WTC11 (cell line): ENCODE data around the gene RBMS1. TPM values are rescaled to one million over a fixed set of nuclear protein-coding genes. Genes with fewer than 3 reads are reported as not detected.
"Not testable (repeated sequence)": the region's sequence is repeated elsewhere in the genome, so short reads cannot be mapped to it uniquely, and the experiment has no call there.

ENCODE experiments used
- ATAC-seq: fragments of 200-7000 bp; cut with Tn5 transposase; 2 replicates; pipeline ENCODE4 v1.10.0; 2021; ENCODE audit warnings: mild to moderate bottlenecking, moderate library complexity
- CTCF ChIA-PET: fragments of 300-600 bp; sonication (Branson Sonifier 250); formaldehyde crosslinking; loops from one replicate; lab custom pipeline; 2021; ENCODE audit warnings: antibody characterized with exemption; lab: Charles Lee
- POLR2A ChIA-PET: fragments of 350-600 bp; sonication (Branson Sonifier 250); formaldehyde crosslinking; loops from one replicate; lab custom pipeline; 2021; ENCODE audit warnings: antibody characterized with exemption; lab: Charles Lee
- DNase-seq: peaks from one replicate; pipeline ENCODE4 v3.0.0; 2021; ENCODE audit warnings: low spot score
- H3K27ac Mint-ChIP-seq: 2 replicates; pipeline ENCODE4 v1.8.0; 2021; ENCODE audit warnings: mixed read lengths
- H3K27me3 Mint-ChIP-seq: 2 replicates; pipeline ENCODE4 v1.8.0; 2021; ENCODE audit warnings: low read depth, mild to moderate bottlenecking, moderate library complexity, mixed read lengths
- H3K36me3 Mint-ChIP-seq: 2 replicates; pipeline ENCODE4 v1.8.0; 2021; ENCODE audit warnings: mixed read lengths
- H3K4me1 Mint-ChIP-seq: 2 replicates; pipeline ENCODE4 v1.8.0; 2022; ENCODE audit warnings: mixed read lengths
- H3K4me3 Mint-ChIP-seq: 2 replicates; pipeline ENCODE4 v1.8.0; 2021; ENCODE audit warnings: mild to moderate bottlenecking, moderate library complexity, mixed read lengths
- H3K9me3 Mint-ChIP-seq: 2 replicates; pipeline ENCODE4 v1.8.0; 2021; ENCODE audit warnings: mixed read lengths
- CDX4 ChIP-seq: fragments of 250-450 bp; sonication (Bioruptor Pico); IDR thresholded peaks from 2 replicates; pipeline ENCODE4 v1.9.0; 2021; ENCODE audit warnings: moderate library complexity, mild to moderate bottlenecking, inconsistent platforms, borderline replicate concordance
- CREB1 ChIP-seq: sonication (generic); formaldehyde crosslinking; IDR thresholded peaks from 2 replicates; pipeline ENCODE4 v1.8.0; 2023; ENCODE audit warnings: mild to moderate bottlenecking, missing genetic modification reagents
- EMX1 ChIP-seq: fragments of 250-450 bp; sonication (Bioruptor Pico); IDR thresholded peaks from 2 replicates; pipeline ENCODE4 v1.8.0; 2021; ENCODE audit warnings: mild to moderate bottlenecking
- IRF1 ChIP-seq: sonication (generic); formaldehyde crosslinking; IDR thresholded peaks from 2 replicates; pipeline ENCODE4 v1.8.0; 2023; ENCODE audit warnings: missing genetic modification reagents
- MXD4 ChIP-seq: fragments of 250-450 bp; sonication (Bioruptor Pico); IDR thresholded peaks from 2 replicates; pipeline ENCODE4 v1.8.0; 2021; ENCODE audit warnings: mild to moderate bottlenecking, moderate library complexity, borderline replicate concordance
- NFE2L1 ChIP-seq: sonication (generic); formaldehyde crosslinking; IDR thresholded peaks from 2 replicates; pipeline ENCODE4 v1.8.1; 2023; ENCODE audit warnings: missing genetic modification reagents
- NR1H2 ChIP-seq: sonication (generic); formaldehyde crosslinking; IDR thresholded peaks from 2 replicates; pipeline ENCODE4 v1.9.0; 2021; ENCODE audit warnings: mild to moderate bottlenecking, moderate library complexity, missing genetic modification reagents
- TEAD1 ChIP-seq: sonication (generic); formaldehyde crosslinking; IDR thresholded peaks from 2 replicates; pipeline ENCODE4 v1.8.0; 2022; ENCODE audit warnings: mild to moderate bottlenecking, missing genetic modification reagents
- ZBTB43 ChIP-seq: sonication (generic); formaldehyde crosslinking; IDR thresholded peaks from 2 replicates; pipeline ENCODE4 v1.8.1; 2023; ENCODE audit warnings: mild to moderate bottlenecking, missing genetic modification reagents
- ZNF121 ChIP-seq: sonication (generic); formaldehyde crosslinking; IDR thresholded peaks from 2 replicates; pipeline ENCODE4 v1.8.0; 2023; ENCODE audit warnings: missing genetic modification reagents
- ZNF219 ChIP-seq: sonication (generic); formaldehyde crosslinking; IDR thresholded peaks from 2 replicates; pipeline ENCODE4 v1.8.0; 2023; ENCODE audit warnings: missing genetic modification reagents, mild to moderate bottlenecking, borderline replicate concordance
- ZNF396 ChIP-seq: fragments of 250-450 bp; sonication (Bioruptor Pico); IDR thresholded peaks from 2 replicates; pipeline ENCODE4 v1.8.0; 2021; ENCODE audit warnings: mild to moderate bottlenecking, moderate library complexity, borderline replicate concordance
- total RNA-seq: library from RNA; stranded (reverse); gene quantifications from 3 replicates; pipeline ENCODE4 v1.2.3, GENCODE V29; 2021

The RBMS1 gene
- total RNA-seq, 1 experiment from 2014 or later, result 56.3 TPM

DNA sequence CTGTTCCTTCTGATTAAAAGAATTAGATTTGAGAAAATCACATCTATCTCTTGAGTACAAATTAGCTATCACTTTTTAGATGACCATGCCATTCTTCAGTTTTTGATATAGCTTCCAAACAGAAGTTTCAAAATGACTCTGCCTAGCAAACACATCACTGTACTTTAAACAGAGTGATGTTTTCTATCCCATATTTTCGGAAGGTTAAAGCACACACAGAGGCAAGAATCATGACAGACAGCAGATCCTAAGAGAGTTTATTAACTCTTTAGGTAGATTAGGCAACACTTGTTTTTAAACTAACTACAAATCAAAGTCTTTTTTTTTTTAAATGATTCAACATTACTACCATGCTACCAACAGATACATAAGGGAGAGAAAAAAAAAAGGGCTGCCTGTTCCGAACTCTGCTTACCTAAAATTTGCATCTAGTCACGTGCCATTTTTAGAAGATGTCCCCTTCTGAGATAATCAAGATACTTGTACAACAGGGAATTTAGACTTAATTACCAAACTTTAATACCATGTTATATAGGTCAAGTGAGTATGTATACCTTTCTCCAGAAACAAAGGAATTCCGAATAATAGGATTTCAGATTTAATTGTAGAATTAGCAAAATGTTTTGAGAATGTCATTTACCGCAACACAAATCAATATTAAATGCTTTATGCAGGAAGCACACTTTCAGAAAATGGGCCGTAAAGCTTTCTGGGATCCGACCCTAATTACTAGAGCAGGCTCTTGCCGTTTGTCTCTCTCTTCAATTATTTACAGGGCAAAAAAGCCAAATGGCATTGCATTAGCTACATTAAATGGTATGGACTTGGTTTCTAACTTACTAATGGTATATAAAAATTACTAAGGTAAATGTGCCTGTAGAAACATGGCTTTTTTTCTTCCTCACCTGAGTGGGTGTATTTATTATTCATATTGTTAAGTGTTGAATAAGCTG is 2.6 kb downstream of the RBMS1 start:
- Mint-ChIP-seq H3K27ac (0 out of 2 replicates have a peak overlapping the region, but pooled peaks have one; percentile 50), H3K4me1 (peaks cover 59% of the 10 kb centered on the region), H3K27me3 (no peaks in the 10 kb centered on the region), H3K36me3 (no peaks in the 10 kb centered on the region), H3K9me3 (no peaks in the 10 kb centered on the region), H3K4me3 (peak overlapping the region; percentile 89)
- no peak for DNase-seq
- ATAC-seq, result no peak
- POLR2A ChIA-PET, result no interaction called here
- TF ChIP-seq TEAD1 (CRISPR knock-in tag) (no peak), EMX1 (no peak), ZBTB43 (no peak), ZNF396 (CRISPR knock-in tag) (no peak), MXD4 (CRISPR knock-in tag) (no peak), CREB1 (CRISPR knock-in tag) (no peak)
- CTCF ChIA-PET, result interaction anchor here (1.3 kb wide), 1 partner anchor 62 kb away, joined by 3 read pairs; no protein-coding TSS in a partner anchor

- no peaks in the 10 kb centered on the region for H3K9me3 Mint-ChIP-seq
- H3K27me3 Mint-ChIP-seq, result no peaks in the 10 kb centered on the region
- ChIA-PET CTCF (no interaction called here), POLR2A (no interaction called here)
- peak overlapping the region; percentile 63 for H3K27ac Mint-ChIP-seq
- peaks cover 63% of the 10 kb centered on the region for H3K4me1 Mint-ChIP-seq
- no peaks in the 10 kb centered on the region for H3K36me3 Mint-ChIP-seq
- DNase-seq (no peak), ATAC-seq (no peak)
- TF ChIP-seq ZNF219 (CRISPR knock-in tag) (no peak), IRF1 (CRISPR knock-in tag) (no peak), NR1H2 (no peak), NFE2L1 (no peak), CDX4 (CRISPR knock-in tag) (no peak)
- no peak overlapping the region; the same call in 1 of the 2 replicates for H3K4me3 Mint-ChIP-seq
Measured at GRCh38 chr2:160489111-160489510, 4.5 kb downstream of the RBMS1 start.

DNA sequence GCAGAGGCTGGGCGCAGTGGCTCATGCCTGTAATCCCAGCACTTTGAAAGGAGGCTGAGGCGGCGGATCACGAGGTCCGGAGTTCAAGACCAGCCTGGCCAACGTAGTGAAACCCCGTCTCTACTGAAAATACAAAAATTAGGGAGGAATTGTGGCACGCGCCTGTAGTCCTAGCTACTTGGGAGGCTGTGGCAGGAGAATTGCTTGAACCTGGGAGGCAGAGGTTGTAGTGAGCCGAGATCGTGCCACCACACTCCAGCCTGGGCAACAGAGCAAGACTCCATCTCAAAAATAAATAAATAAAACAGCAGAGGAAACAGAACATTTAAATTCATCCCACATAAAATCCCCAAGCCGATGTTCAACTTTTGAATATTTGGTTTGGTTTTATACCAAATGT is 5.3 kb downstream of the RBMS1 start:
- H3K36me3 Mint-ChIP-seq, CTCF ChIA-PET, POLR2A ChIA-PET, H3K9me3 Mint-ChIP-seq, H3K4me3 Mint-ChIP-seq, H3K27me3 Mint-ChIP-seq, ATAC-seq, H3K27ac Mint-ChIP-seq, DNase-seq: not testable (repeated sequence)
- H3K4me1 Mint-ChIP-seq, result peaks cover 67% of the 10 kb centered on the region
- TF ChIP-seq ZNF121 (CRISPR knock-in tag), result peak; percentile 32; the same call in 1 of the 2 replicates

- no peak for TF ChIP-seq EMX1
- no peak for TF ChIP-seq IRF1 (CRISPR knock-in tag)
- TF ChIP-seq NR1H2, result no peak
- no peak for TF ChIP-seq ZNF396 (CRISPR knock-in tag)
- TF ChIP-seq MXD4 (CRISPR knock-in tag), result no peak
- TF ChIP-seq, all 79 proteins: peak for 0
- Mint-ChIP-seq H3K27me3 (no peaks in the 10 kb centered on the region), H3K9me3 (no peaks in the 10 kb centered on the region), H3K4me3 (no peak overlapping the region), H3K27ac (no peak overlapping the region; the same call in 1 of the 2 replicates), H3K36me3 (no peaks in the 10 kb centered on the region), H3K4me1 (peaks cover 71% of the 10 kb centered on the region)
- ATAC-seq (no peak), DNase-seq (no peak)
- ChIA-PET POLR2A (no interaction called here), CTCF (interaction anchor here (1.4 kb wide), 1 partner anchor 57 kb away, joined by 5 read pairs; no protein-coding TSS in a partner anchor)
Measured at GRCh38 chr2:160486341-160486740, 7.3 kb downstream of the RBMS1 start.
